WI38 (cell line): Measurements from ENCODE around the gene CAPN1.
"Not testable (repeated sequence)": the region's sequence is repeated elsewhere in the genome, so short reads cannot be mapped to it uniquely, and the experiment has no call there.

Experiments used
- H3K4me3 ChIP-seq: 2 replicates; pipeline ENCODE4 v1.5.1; 2011; ENCODE audit warnings: low read depth, mild to moderate bottlenecking, control low read depth, low read length
- TF ChIP-seq, protein P1 (sequence below): IDR thresholded peaks from 2 replicates; pipeline ENCODE4 v1.5.1; 2012; ENCODE audit warnings: low read depth, mild to moderate bottlenecking, control low read depth, low read length

CAPN1 gene

GRCh38 chr11:65223011-65223410, 41.3 kb downstream of the CAPN1 start:
- TF ChIP-seq, protein P1, sequence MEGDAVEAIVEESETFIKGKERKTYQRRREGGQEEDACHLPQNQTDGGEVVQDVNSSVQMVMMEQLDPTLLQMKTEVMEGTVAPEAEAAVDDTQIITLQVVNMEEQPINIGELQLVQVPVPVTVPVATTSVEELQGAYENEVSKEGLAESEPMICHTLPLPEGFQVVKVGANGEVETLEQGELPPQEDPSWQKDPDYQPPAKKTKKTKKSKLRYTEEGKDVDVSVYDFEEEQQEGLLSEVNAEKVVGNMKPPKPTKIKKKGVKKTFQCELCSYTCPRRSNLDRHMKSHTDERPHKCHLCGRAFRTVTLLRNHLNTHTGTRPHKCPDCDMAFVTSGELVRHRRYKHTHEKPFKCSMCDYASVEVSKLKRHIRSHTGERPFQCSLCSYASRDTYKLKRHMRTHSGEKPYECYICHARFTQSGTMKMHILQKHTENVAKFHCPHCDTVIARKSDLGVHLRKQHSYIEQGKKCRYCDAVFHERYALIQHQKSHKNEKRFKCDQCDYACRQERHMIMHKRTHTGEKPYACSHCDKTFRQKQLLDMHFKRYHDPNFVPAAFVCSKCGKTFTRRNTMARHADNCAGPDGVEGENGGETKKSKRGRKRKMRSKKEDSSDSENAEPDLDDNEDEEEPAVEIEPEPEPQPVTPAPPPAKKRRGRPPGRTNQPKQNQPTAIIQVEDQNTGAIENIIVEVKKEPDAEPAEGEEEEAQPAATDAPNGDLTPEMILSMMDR = no peak

GRCh38 chr11:65224930-65225278, 43.2 kb downstream of the CAPN1 start:
- TF ChIP-seq, protein P1 = no peak
- no peak overlapping the region for H3K4me3 ChIP-seq

More at GRCh38 chr11:65223011-65223410, 41.3 kb downstream of the CAPN1 start:
- no peak overlapping the region for H3K4me3 ChIP-seq

DNA sequence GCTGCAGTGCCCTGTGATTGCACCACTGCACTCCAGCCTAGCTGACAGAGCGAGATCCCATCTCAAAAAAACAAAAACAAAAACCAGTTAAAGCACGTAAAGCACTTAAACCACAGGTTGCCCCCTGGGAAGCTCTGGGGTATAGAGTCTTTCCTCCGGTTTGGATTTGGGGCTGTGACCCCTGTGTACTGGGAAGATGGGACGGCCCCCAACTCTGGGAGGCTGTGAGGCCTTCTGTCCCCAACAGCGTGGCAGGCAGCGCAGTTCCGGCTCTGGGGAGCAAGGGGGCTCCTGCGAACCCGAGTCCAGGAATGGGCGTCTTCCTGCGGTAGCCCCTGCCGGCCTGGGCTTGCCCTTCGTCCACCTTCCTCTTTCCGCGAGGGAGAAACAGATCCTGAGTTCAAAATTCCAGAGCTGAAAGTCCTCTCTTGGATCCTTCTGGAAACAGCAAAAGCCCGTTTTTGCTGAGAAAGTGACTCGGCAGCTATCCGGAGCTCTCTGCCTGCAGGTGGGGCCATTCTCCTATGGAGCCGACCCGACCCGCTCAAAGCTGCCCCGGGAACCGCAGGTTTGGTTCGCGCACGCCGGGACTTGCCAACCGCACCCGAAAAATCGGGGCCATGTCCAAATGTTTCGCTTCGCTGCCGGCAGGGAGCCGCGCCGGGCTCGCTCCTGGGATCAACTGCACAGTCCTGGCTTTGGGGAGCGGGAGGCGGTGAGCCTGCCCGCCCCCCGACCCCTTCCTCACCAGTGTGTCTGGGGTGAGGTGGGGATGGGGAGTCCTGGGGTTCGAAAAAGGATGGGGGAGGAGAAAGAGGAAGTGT, 43.8 kb downstream of the CAPN1 start:
- TF ChIP-seq, protein P1 = peak; percentile 51; the same call in 1 of the 2 replicates
- H3K4me3 ChIP-seq = peak overlapping the region; percentile 22

- H3K4me3 ChIP-seq = peak overlapping the region; percentile 22
- TF ChIP-seq, protein P1 = no peak
These were observed 44.3 kb downstream of the CAPN1 start for GRCh38 chr11:65226103-65226442.

GRCh38 chr11:65227879-65228278, 46.2 kb downstream of the CAPN1 start:
- TF ChIP-seq, protein P1 = no peak
- no peak overlapping the region for H3K4me3 ChIP-seq

DNA sequence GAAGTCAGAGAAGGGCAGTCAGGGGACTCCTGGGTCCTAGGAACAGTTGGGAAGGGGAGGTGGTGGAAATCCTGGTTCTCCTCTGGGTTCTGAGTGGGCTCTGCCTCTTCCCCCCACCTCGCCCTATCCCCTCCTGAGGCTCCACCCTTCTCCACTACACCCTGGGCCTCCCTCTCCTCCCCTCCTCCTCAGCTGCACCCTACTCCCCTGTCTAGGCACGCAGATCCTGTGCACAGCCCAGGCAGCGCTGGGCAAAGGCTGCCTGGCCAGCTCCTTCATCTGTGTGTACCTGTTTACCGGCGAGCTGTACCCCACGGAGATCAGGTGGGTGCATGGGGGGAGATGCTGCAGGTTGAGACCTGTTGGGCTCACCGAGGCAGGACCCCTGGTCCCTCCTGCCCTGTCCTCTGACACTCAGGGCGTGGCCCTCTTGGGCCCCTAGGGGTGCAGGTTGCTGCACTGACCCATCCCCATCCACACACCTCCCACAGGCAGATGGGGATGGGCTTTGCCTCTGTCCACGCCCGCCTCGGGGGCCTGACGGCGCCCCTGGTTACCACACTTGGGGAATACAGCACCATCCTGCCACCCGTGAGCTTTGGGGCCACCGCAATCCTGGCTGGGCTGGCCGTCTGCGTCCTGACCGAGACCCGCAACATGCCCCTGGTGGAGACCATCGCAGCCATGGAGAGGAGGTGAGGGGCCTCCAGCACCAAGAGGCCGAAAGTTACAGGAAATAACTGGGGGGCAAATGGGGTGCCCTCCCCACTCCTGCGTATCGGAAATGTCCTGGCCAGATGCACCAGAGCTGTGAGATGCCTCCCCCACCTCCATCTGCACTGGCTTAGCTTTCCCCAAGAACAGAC, 54.7 kb downstream of the CAPN1 start:
- TF ChIP-seq, protein P1 = no peak
- no peak overlapping the region for H3K4me3 ChIP-seq

- not testable (repeated sequence) for H3K4me3 ChIP-seq
These were observed 56.6 kb downstream of the CAPN1 start for GRCh38 chr11:65238302-65238701.
